SH-SY5Y (cell line): Measurements from ENCODE around the gene FAM13C.

Experiments used
- GATA2 ChIP-seq: IDR thresholded peaks from 2 replicates; pipeline ENCODE4 v1.6.1; 2011; ENCODE audit warnings: mild to moderate bottlenecking, low read depth, low read length
- GATA3 ChIP-seq: IDR thresholded peaks from 2 replicates; pipeline ENCODE4 v1.6.1; 2011; ENCODE audit warnings: low read depth, mild to moderate bottlenecking, low read length, moderate library complexity

DNA sequence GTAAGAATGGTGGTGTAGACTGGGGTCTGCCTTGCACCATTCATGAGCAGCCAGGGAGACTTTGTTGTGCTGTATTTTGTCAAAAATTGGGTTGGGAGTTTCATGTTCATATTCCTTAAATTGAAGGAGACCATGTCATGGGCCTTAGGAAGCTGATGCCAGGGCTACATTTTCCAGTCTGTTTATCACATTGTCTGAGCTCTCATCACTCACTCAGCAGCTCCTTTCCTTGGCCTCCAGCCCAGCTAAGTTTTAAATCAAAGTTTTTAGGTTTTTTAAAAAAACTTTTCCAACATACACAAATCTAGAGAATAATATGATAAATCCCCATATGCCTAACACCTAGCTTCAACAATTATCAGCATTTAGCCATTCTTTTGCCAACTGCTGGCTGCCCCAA, 12.6 kb upstream of the FAM13C start:
- no peak for TF ChIP-seq GATA3
- no peak for TF ChIP-seq GATA2
